ENCODE data around the gene HERC2. TPM values are rescaled to one million over a fixed set of nuclear protein-coding genes. Genes with fewer than 3 reads are reported as not detected.

HERC2 gene
- total and polyA plus RNA-seq, 2 of the 4 experiments (the other 2 are of a cell fraction) = 20.8 to 28.9 TPM

DNA sequence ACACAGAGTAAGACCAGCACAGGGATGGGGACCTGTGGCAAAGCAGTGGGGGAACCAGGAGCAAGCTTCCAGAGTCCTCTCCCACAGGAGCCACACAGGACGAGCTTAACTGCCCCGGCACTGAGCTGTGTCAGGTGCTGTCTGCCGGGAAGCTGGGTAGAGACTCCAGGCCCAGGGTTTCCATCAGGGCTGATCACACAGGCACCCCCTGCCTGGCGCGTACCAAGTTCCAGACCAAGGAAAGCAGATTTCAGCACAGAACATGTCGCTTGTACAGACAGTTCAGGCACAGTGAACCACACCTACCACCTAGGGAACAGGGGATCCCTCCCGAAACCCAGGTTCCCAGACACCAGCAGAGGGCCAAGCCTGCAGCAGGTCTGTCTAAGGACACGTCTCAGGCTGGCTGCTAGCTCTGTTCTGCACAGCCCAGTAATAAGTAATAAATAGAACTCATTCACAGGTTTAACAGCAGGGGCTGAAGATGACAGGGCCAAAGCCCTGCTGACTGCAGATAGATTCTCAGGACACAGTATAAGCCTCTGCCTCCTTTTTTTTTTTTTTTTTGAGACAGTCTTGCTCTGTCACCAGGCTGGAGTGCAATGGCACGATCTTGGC, 192.6 kb downstream of the HERC2 start:
- no peak overlapping the region for H2BK15ac ChIP-seq (ENCODE audit: low read depth, low read length)
- CTCF ChIA-PET = no interaction called here
- TF ChIP-seq, protein P1, sequence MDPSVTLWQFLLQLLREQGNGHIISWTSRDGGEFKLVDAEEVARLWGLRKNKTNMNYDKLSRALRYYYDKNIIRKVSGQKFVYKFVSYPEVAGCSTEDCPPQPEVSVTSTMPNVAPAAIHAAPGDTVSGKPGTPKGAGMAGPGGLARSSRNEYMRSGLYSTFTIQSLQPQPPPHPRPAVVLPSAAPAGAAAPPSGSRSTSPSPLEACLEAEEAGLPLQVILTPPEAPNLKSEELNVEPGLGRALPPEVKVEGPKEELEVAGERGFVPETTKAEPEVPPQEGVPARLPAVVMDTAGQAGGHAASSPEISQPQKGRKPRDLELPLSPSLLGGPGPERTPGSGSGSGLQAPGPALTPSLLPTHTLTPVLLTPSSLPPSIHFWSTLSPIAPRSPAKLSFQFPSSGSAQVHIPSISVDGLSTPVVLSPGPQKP (IDR thresholded peaks at IDR 0.05; ENCODE audit: borderline replicate concordance, low read depth, low read length) = no peak
- TF ChIP-seq NFE2L2 (IDR thresholded peaks at IDR 0.05; ENCODE audit: low read depth, low read length) = no peak
- no peak for TF ChIP-seq SMC3 (IDR thresholded peaks at IDR 0.05; ENCODE audit: low read depth, low read length)
- no peak for TF ChIP-seq MXI1 (IDR thresholded peaks at IDR 0.05; ENCODE audit: borderline replicate concordance, low read depth, low read length)
- no peak for TF ChIP-seq RAD21 (IDR thresholded peaks at IDR 0.05; ENCODE audit: low read length)
- TF ChIP-seq CHD1 (IDR thresholded peaks at IDR 0.05; ENCODE audit: low read depth, low read length) = no peak
- no peak for TF ChIP-seq CEBPB (IDR thresholded peaks at IDR 0.05; ENCODE audit: low read depth, low read length)
- no peak for TF ChIP-seq MAZ (IDR thresholded peaks at IDR 0.05; ENCODE audit: borderline replicate concordance, low read depth, low read length)
- no peak for TF ChIP-seq BHLHE40 (IDR thresholded peaks at IDR 0.05; ENCODE audit: low read depth, low read length)
- TF ChIP-seq POLR2A (IDR thresholded peaks at IDR 0.05; ENCODE audit: low read depth, low read length) = no peak
- in situ Hi-C loops (cut with MboI; ENCODE audit: low sequenced_read_pairs) = no loop called here
- no peak overlapping the region for H2BK120ac ChIP-seq (ENCODE audit: low read depth, low read length)
- peaks cover under 1% of the 10 kb centered on the region; the same call in 1 of the 2 replicates for H3K9me1 ChIP-seq (ENCODE audit: insufficient read depth, low read length)
- H4K91ac ChIP-seq (ENCODE audit: insufficient read depth, low read depth, low read length) = no peak overlapping the region
- 97% methylated on average over 6 of the region's 9 CpGs; no CpG with 5 or more reads in 1 of the 2 experiments for WGBS, 2 experiments (ENCODE audit: extremely low coverage in 2 of 2, insufficient read length in 1 of 2)
- no peak overlapping the region for H4K8ac ChIP-seq (ENCODE audit: low read depth in 2 of 2, low read length in 2 of 2)
- no TSS peak for BruUV-seq (replicated peaks)
- H2AFZ ChIP-seq (replicated peaks; ENCODE audit: low read length, poor library complexity) = no peak overlapping the region
- no peak overlapping the region for H3K14ac ChIP-seq (replicated peaks; ENCODE audit: low read depth, low read length)
- no peak overlapping the region for H2AK9ac ChIP-seq (replicated peaks; ENCODE audit: low read depth, low read length, poor library complexity)
- intact Hi-C loops (cut with micrococcal nuclease) = no loop called here
- H3K9me3 ChIP-seq (ENCODE audit: control insufficient read depth, insufficient read depth, low read length) = no peaks in the 10 kb centered on the region
- ATAC-seq (ENCODE audit: low read depth) = no peak
- no peaks in the 10 kb centered on the region for H3K27me3 ChIP-seq (ENCODE audit: control insufficient read depth, insufficient read depth, low read length)
- H3K56ac ChIP-seq (ENCODE audit: extremely low read depth, insufficient read depth, low read length) = no peak overlapping the region
- no peaks in the 10 kb centered on the region; the same call in 1 of the 2 replicates for H4K20me1 ChIP-seq (ENCODE audit: insufficient read depth, low read length)
- POLR2A ChIA-PET (ENCODE audit: unreplicated experiment) = no interaction called here
- H3K23ac ChIP-seq (ENCODE audit: low read depth, low read length) = no peak overlapping the region
- H2BK20ac ChIP-seq (ENCODE audit: low read depth, low read length) = no peak overlapping the region
- no peak for DNase-seq
- no peak overlapping the region for H2AK5ac ChIP-seq (ENCODE audit: low read depth, low read length)
- H4K5ac ChIP-seq (ENCODE audit: low read depth, low read length) = no peak overlapping the region
- H3K36me3 ChIP-seq (ENCODE audit: control insufficient read depth, insufficient read depth, low read length) = peaks cover 37% of the 10 kb centered on the region
- peaks cover 9% of the 10 kb centered on the region for H3K4me1 ChIP-seq (ENCODE audit: control insufficient read depth, insufficient read depth, low read length)
- no peak overlapping the region for H3K18ac ChIP-seq (ENCODE audit: low read depth, low read length)
- dilution Hi-C loops (cut with HindIII; ENCODE audit: low sequenced_read_pairs, unreplicated experiment) = no loop called here
- H3K79me1 ChIP-seq (ENCODE audit: low read depth in 1 of 2, low read length in 2 of 2) = peaks cover 0 to 3% of the 10 kb centered on the region in 2 experiments; a peak in 1 of 4 replicates
- H3K4me2 ChIP-seq (ENCODE audit: low read depth, low read length) = no peak overlapping the region
- no peak overlapping the region for H3K4ac ChIP-seq (ENCODE audit: low read depth, low read length)
- no peak overlapping the region for H3K9ac ChIP-seq (ENCODE audit: low read depth, low read length)
- H3K27ac ChIP-seq (ENCODE audit: insufficient read depth, low read length) = no peak overlapping the region
- H2BK5ac ChIP-seq (ENCODE audit: low read depth, low read length, poor library complexity, severe bottlenecking) = no peak overlapping the region
- no peak overlapping the region for H3K4me3 ChIP-seq (ENCODE audit: insufficient read depth, low read depth, low read length)
